ENCODE measurements around the gene TMTC1. TPM values are rescaled to one million over a fixed set of nuclear protein-coding genes. Genes with fewer than 3 reads are reported as not detected.

The TMTC1 gene
- polyA plus RNA-seq, 1 of the 3 experiments (the other 2 are of a cell fraction), result 0.13 TPM

DNA sequence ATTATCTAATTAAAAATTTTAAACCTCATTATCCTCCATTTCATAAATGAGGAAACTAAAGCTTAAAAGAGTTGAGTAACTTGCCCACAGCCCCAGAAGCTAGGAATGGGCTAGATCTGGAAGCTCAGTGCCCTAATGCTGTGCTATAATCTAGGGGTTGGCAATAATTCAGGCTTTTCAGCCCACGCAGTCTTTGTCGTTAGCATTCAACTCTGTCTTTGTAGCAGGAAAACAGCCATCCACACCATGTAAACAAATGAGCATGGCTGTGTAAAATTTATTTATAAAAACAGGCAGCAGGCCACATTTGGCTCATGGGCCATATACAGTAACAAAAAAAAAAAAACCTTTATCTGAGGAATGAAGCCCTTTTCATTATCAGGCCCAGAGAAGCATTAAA, 193.9 kb downstream of the TMTC1 start (continued):
- no peak for TF ChIP-seq EP300 (IDR thresholded peaks at IDR 0.05; ENCODE audit: borderline replicate concordance in 1 of 2, low read depth in 1 of 2, low read length in 1 of 2)
- TF ChIP-seq FOXM1 (IDR thresholded peaks at IDR 0.05; ENCODE audit: low read depth), result no peak

DNA sequence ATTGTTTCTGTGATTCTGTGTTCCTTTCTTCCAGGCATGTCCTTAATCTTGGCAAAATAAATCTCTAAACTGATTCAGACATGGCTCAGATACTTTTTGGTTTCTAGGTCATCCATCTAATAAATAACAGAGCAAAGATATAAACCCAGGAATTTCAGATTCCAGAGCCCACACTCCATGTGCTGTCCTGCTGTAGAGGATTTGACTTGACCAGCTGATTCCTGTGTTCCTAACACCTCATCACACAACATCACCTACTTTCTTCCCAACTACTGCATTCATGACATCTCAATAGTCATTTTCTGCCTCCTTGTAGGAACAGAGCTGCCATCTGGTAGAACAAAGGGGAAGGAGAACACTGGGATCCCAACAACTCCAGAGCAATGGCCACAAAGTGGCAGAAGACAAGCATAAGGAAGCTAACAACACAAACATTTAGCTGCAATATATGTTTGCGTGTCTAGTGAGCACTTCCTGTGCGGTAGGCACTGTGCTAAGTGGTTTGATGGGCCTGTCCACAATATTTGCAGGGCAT, 194.4 kb downstream of the TMTC1 start:
- H3K9ac ChIP-seq, result no peak overlapping the region
- no peaks in the 10 kb centered on the region for H3K27me3 ChIP-seq (ENCODE audit: insufficient read depth)
- WGBS (ENCODE audit: low lambda C conversion rate), result 38% methylated on average over 2 of the region's 2 CpGs
- H3K9me3 ChIP-seq, result no peaks in the 10 kb centered on the region
- H3K4me3 ChIP-seq (ENCODE audit: low read depth in 2 of 2, low read length in 1 of 2), result no peak overlapping the region
- no peak overlapping the region for H3K27ac ChIP-seq (ENCODE audit: low read depth in 2 of 2, low read length in 1 of 2)
- H4K20me1 ChIP-seq (ENCODE audit: insufficient read depth), result no peaks in the 10 kb centered on the region
- ChIA-PET POLR2A (no interaction called here), CTCF (interaction anchor here (1.3 kb wide), 1 partner anchor 9 kb away, joined by 4 read pairs; no protein-coding TSS in a partner anchor)
- peaks cover 0 to 2% of the 10 kb centered on the region in 2 experiments; a peak in 1 of 4 replicates for H3K4me1 ChIP-seq (ENCODE audit: control insufficient read depth in 1 of 2, insufficient read depth in 2 of 2, low read depth in 1 of 2, low read length in 1 of 2)
- no peak overlapping the region for H2AFZ ChIP-seq (ENCODE audit: low read depth)
- H3K4me2 ChIP-seq, result no peak overlapping the region
- no peaks in the 10 kb centered on the region for H3K36me3 ChIP-seq (replicated peaks in 1 of 2; ENCODE audit: control insufficient read depth in 1 of 2, insufficient read depth in 2 of 2, low read length in 1 of 2)
- no peaks in the 10 kb centered on the region for H3K9me2 ChIP-seq
- TF ChIP-seq, protein P1, sequence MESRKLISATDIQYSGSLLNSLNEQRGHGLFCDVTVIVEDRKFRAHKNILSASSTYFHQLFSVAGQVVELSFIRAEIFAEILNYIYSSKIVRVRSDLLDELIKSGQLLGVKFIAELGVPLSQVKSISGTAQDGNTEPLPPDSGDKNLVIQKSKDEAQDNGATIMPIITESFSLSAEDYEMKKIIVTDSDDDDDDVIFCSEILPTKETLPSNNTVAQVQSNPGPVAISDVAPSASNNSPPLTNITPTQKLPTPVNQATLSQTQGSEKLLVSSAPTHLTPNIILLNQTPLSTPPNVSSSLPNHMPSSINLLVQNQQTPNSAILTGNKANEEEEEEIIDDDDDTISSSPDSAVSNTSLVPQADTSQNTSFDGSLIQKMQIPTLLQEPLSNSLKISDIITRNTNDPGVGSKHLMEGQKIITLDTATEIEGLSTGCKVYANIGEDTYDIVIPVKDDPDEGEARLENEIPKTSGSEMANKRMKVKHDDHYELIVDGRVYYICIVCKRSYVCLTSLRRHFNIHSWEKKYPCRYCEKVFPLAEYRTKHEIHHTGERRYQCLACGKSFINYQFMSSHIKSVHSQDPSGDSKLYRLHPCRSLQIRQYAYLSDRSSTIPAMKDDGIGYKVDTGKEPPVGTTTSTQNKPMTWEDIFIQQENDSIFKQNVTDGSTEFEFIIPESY (IDR thresholded peaks at IDR 0.05; ENCODE audit: borderline replicate concordance, low read depth), result no peak
- TF ChIP-seq SMC3 (IDR thresholded peaks at IDR 0.05; ENCODE audit: low read depth, low read length), result no peak
- no peak for TF ChIP-seq NRF1 (IDR thresholded peaks at IDR 0.05; ENCODE audit: low read depth, low read length)
- TF ChIP-seq MXI1 (IDR thresholded peaks at IDR 0.05; ENCODE audit: low read depth, low read length), result no peak
- no peak for TF ChIP-seq MEF2A (IDR thresholded peaks at IDR 0.05; ENCODE audit: borderline replicate concordance, low read depth)
- TF ChIP-seq, protein P2, sequence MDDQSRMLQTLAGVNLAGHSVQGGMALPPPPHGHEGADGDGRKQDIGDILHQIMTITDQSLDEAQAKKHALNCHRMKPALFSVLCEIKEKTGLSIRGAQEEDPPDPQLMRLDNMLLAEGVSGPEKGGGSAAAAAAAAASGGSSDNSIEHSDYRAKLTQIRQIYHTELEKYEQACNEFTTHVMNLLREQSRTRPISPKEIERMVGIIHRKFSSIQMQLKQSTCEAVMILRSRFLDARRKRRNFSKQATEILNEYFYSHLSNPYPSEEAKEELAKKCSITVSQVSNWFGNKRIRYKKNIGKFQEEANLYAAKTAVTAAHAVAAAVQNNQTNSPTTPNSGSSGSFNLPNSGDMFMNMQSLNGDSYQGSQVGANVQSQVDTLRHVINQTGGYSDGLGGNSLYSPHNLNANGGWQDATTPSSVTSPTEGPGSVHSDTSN (IDR thresholded peaks at IDR 0.05), result no peak
- TF ChIP-seq TEAD4 (IDR thresholded peaks at IDR 0.05; ENCODE audit: borderline replicate concordance, insufficient read depth), result no peak
- no peak for TF ChIP-seq FOXJ3 (CRISPR knock-in tag; IDR thresholded peaks at IDR 0.05)
- TF ChIP-seq GABPA (IDR thresholded peaks at IDR 0.05; ENCODE audit: low read depth), result no peak
- TF ChIP-seq POLR2AphosphoS5 (IDR thresholded peaks at IDR 0.05; ENCODE audit: low read depth, low read length), result no peak
- TF ChIP-seq, protein P3, sequence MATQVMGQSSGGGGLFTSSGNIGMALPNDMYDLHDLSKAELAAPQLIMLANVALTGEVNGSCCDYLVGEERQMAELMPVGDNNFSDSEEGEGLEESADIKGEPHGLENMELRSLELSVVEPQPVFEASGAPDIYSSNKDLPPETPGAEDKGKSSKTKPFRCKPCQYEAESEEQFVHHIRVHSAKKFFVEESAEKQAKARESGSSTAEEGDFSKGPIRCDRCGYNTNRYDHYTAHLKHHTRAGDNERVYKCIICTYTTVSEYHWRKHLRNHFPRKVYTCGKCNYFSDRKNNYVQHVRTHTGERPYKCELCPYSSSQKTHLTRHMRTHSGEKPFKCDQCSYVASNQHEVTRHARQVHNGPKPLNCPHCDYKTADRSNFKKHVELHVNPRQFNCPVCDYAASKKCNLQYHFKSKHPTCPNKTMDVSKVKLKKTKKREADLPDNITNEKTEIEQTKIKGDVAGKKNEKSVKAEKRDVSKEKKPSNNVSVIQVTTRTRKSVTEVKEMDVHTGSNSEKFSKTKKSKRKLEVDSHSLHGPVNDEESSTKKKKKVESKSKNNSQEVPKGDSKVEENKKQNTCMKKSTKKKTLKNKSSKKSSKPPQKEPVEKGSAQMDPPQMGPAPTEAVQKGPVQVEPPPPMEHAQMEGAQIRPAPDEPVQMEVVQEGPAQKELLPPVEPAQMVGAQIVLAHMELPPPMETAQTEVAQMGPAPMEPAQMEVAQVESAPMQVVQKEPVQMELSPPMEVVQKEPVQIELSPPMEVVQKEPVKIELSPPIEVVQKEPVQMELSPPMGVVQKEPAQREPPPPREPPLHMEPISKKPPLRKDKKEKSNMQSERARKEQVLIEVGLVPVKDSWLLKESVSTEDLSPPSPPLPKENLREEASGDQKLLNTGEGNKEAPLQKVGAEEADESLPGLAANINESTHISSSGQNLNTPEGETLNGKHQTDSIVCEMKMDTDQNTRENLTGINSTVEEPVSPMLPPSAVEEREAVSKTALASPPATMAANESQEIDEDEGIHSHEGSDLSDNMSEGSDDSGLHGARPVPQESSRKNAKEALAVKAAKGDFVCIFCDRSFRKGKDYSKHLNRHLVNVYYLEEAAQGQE (IDR thresholded peaks at IDR 0.05; ENCODE audit: low read depth, low read length), result no peak
- no peak for DNase-seq
- H3F3A ChIP-seq (replicated peaks; ENCODE audit: insufficient read depth), result no peaks in the 10 kb centered on the region
- H3K79me2 ChIP-seq (ENCODE audit: insufficient read depth), result no peaks in the 10 kb centered on the region
